HG02884 (cell line): ENCODE results near the gene PITX1.

Experiments used
- ATAC-seq: cut with Tn5 transposase; IDR thresholded peaks from one replicate; pipeline ENCODE4 v1.9.1; 2021; ENCODE audit warnings: mild to moderate bottlenecking, moderate library complexity; ENCODE audit not compliant: unreplicated experiment

Gene PITX1

DNA sequence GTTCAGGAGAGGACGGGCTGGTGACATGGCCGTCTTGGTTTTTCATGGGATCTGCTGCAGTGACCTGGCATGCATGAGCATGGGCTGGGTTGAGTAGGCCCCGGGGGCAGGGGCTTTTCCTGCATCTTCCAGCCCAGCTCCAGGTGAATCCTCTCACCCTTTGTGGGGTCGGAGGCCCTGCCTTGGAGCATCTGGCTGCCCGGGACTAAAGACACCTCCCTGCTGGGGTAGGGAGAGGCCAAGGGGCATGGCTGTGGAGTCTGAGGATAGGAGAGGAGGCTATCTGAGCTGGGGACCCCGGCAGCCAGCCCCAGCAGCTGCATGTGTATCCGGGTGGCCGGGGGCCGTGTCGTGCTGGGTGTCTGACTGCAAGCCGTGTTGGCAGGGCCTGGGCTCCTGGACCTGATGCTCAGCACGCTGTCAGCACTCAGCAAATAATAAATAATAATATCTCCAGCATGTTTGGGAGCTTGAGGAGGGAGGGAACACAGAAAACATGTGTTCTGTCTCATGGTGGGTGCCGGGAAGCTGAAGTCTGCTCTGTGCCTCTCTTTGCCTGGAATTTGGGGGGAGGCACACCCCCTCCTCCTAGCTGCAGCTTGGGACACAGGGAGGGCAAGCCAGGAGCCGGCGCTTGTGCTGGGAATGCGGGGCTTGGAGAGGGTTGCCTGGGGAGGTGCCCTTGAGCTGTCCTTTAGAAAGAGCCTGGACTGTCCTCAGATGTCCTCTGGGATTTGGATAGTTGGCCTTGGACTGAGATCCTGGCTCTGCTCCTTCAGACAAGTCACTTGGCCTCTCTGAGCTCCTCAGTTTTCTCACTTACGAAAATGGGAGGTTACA lies 28.4 kb upstream of the PITX1 start:
- ATAC-seq: no peak

DNA sequence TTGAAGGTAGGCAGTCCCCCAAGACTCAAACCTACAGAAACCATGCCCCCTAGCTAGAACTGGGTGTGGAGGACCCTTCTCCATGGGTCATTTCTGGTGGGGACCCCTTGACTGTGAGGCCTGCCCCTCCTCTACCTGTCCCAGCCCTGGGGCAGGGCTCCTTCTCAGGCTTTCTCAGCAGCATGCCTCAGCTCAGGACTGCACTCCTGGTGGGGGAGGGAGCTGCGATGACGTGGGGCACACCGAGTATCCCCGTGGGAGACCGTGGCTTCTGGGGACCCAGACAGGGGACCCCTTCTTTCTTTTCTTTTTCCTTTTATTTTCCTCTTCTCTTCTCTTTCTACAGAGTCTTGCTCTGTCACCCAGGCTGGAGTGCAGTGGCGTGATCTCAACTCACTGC lies 27.0 kb upstream of the PITX1 start:
- no peak for ATAC-seq

DNA sequence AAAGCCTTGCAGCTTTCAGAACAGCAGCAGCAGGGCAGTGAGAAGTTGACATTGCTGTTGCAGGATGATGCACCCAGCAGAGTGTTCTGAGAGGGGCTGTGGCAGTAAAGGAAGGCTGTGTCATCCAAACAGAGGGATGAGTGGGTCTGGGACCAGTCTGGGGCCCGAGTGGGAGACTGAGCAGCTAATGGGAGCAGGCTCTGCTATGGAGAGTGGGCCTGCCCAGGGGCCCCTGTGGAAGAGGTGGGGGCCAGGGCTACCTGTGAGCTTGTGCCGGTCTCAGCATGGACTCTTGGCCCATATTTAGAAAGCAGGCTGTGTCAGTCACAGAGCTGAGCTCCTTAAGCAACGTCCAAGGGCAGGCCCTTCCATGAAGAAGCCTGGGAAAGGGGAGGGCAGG lies 26.0 kb upstream of the PITX1 start:
- no peak for ATAC-seq

DNA sequence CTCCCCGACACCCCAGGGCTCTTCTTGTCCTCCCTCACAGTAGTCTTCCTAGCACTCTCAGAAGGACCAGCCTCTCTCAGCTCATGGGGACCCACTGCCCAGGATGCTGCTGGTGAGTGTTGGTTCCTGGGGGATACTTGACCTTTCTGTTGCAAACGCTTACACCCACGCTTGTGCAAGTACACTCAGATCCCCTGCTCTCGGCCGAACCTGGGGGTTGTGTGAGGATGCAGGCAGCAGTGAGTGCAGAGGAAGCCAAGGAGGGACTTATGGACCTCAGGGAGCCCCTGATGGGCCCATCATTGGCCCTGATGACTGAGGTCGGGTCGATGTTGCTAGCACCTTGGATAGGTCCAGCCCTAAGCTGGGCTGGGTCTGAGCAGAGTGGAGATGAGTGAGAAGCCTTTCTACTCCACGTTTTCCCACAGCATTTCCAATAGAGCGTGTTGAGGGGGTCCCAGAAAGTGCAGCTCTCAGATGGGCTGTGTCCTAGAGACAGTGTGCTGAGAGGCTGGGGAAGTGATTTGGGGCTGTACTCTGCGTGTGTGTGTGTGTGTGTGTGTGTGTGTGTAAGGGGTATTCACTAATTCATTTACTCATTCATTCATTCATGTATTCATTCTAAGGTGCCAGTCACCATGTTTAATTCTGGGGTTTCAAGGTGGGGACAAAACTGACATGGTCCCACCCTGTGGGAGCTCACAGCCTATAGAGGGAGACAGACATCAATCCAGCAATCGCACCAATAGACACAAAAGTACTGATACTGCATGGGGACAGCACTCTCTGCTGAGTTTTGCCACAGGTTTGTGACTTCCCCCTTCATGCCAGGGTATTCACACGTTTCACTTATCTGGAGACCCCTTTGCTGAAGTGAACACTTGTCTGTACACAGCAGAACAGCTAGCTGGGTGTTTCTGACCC lies 25.2 kb upstream of the PITX1 start:
- no peak for ATAC-seq

DNA sequence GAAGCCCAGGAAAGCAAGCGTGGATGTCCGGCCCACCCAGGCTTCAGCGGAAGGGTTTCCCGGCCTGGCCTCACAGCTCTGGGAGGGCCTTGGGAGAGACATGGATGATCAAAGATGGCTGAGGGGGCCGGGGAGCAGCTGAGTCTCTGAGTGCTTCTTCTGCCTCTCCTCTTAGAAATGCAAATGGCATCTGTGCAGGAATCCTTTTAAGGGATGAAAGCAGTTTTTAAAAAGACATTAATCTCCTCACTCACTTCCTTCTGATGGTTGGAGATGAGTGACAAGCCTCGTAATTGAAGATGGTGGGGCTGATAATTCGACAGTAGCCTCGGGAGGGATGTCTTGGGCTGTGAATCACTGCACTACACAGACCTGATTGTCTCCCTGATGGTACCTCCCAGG lies 24.3 kb upstream of the PITX1 start:
- ATAC-seq: no peak

DNA sequence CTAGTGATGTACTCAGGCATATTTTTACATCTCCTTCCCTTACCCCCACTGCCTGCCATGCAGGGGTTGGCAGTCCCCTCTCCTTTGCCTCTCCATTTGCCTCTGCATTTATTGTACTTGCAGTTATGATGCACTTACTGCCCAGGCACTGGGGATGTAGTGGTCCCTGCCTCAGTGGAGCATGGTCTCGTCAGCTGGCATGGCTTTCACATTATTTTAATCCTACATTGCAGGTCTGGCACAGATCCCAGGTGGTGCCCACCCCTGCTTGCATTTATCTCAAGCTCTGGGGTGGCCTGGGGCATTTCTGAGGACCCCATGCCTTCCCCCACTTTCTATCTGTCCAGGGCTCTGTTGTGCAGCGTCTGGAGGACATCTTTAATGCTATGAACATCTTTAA lies 23.2 kb upstream of the PITX1 start:
- ATAC-seq: no peak

DNA sequence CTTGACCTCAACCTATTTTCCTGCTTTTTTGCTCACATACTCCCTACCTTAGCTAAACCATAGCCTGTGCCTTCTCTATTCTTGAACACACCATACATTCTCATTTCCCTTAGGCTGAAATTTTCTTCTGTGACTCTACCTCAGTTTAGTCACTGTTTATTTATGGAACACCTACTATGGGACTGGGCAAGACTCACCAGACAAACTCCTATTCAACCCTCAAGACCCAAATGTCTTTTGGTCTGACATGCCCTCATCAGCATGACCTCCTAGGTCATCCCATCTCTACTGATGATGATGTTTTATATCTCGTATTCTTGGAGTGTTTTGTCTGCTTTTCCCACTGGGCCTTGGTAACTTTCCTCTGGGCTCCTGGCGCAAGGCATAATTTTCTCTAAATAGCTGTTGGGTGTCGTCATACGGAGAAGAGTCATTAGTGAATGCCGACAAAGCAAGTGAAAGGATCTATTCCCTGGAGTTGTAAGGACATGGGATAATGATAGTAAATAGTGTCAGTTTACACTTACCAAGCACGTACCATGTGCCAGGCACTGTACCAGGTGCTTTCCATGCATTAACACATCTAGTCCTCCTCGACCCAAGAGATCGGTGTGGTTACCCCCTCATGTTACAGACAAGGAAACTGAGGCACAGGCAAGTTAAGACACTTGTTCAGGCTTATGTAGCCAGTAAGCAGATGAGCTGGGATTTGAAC lies 22.4 kb upstream of the PITX1 start:
- no peak for ATAC-seq

DNA sequence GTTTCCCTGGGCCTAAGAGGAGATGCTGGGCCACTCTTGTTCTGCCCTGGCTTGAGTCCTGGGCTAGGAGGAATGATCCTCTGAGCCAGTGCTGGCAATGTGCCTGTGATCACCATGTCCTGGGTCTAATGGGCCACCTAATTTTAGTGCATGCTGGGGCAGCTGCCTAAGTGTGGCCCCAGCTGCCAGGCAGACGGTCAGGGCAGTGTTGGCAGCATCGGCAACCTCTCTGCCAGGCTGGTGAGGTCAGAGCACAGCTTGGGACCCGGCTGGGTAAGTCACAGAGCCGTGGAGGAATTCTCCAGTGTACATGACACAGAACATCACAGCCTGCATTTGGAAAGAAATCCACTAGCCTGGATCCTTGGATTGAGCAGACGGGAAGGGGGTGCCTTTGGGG lies 21.4 kb upstream of the PITX1 start:
- no peak for ATAC-seq

DNA sequence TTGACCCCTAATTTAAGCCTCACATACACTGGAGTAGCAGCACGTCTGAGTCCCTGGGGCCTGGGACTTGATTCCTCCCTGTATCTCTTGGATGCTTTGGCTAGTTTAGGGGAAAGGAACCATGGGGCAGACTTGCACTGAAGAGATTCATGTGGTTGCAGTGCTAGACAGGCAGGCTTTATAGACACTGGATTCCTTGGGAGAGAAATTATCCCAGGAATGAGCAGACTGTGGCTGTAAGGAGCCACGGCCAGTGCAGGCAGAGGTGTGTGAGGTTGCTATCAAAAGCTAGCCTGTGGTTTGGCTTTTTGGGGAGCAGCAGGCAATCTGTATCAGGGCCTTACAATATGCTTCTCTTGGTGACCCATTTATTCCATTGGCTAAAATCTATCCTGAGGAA lies 20.5 kb upstream of the PITX1 start:
- no peak for ATAC-seq

DNA sequence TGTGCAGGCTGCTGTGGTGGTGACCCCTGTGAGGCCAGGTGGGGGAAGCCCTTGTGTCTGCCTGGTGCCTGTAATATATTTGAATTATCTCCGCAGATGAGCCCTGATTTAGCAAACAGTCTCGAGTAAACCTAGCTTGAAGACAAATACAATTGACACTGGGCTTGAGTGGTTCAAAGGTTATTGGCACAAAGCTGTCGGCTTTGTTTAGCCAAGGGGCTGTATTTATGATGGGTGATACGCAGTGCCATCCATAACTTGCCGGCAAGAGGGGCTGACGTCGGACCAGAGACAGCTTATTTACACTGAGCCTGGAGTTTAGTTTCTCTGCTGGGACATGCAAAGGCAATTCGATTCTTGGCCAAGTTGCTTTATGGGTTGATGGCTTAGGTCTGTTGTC lies 20.0 kb upstream of the PITX1 start:
- ATAC-seq: no peak

DNA sequence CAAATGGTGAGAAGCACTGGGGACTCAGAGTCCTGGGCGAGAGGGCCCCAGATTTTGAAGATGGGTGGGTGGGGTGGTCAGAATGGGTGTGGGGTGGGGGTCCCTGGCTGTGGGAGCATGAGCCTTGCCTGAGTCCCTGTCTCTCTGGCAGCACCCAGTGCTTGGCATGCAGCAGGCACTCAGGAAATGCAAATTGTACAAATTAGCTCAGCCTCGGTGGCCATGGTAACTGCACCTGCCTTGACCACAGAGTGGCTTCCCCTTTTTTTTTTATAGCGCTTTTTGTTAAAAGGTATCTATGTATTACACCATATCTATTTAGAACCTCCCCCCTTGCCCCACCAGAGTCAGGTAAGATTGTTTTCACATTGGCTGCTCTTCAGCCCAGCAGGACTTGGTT lies 19.2 kb upstream of the PITX1 start:
- peak; percentile 98 for ATAC-seq

DNA sequence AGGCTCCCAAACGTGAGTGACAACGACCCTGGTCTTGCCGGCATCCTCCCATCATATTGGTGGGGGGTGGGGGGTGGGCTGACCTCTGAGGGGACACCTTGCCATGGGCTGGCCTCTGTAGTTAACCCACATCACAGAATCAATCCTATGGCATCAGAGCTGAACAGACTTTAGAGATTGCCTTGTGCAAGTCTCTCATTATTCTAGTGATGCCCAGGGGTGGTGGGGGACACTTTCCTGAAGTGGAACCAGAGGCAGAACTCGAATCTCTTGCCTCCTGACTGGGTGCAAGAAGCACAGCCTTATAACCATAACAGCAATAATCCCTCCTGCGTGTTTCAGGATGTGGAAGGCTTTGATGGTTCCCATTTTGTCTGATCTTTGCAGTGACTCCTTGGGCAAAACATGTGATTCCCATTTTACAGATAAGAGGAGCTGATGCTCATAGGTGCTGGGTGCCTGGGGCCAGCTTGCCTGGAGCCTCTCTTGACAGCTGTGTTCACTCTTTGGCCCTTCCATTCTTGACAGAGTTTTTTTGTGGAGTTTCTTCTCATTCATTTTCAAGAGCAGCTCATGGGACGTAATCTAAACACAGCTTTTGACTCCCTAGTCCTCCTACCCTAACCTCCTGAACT lies 18.6 kb upstream of the PITX1 start:
- no peak for ATAC-seq

DNA sequence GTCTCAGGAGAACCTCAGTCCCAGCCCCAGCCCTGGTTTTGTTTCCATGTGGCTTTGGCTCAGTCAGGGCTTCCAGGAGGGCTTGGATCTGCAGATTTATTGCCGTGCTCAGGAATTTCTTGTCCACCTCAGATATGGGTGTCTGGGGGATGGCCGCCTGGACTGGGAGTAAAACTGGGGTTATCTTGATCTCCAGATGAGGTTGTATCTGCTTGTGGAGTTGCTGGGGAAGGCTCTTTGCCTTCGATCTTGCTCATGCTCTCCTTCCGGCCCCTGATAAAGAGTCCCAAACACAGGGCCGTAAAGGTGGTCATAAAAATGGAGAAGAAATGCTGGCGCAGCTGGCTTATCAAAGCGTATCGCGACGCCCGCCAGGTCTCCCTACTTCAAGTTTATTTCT lies 17.8 kb upstream of the PITX1 start:
- no peak for ATAC-seq

DNA sequence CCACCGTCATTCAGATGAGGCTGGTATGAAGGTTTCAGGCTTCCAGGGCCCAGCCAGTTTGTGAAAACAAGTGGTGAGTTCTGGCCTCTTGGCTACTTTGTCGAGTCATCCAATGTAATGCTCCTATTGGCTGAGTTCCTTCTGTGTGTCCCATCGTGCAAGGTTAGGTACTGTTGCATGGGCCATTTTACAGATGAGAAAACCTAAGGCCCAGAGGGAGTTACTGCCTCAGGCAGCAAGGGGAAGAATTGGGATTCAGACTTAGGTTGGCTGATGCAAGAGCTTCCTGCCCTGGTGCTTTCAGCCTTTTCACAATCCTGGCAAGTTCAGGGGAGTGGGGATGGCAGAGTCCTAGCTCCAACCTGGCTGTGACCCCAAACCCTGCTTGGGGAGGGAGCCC lies 17.4 kb upstream of the PITX1 start:
- ATAC-seq: no peak

DNA sequence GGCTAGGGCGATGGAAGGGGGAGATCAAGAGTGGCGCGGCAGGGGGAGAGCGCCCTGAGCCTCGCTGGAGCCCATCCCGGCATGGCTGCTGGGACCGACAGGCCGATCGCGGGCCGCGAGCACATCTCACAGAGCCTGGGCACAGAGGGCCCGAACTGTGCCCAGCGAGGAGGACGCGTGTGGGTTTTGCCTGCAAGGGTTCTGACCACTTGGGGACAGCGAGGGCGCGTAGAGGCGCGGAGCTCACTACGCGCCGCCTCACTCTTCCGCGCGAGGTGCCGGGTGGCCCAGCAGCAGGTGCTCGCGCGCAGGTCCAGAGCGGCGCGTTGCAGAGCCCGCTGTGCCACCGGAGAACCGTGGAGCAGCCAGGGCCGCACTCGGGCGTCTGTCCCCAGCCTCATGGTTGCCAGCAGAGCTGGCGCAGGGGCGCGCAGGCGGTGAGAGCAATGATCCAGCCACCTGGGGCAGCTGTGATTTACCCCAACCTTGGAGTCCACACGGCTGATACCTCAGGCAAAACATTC lies 16.3 kb upstream of the PITX1 start:
- no peak for ATAC-seq

DNA sequence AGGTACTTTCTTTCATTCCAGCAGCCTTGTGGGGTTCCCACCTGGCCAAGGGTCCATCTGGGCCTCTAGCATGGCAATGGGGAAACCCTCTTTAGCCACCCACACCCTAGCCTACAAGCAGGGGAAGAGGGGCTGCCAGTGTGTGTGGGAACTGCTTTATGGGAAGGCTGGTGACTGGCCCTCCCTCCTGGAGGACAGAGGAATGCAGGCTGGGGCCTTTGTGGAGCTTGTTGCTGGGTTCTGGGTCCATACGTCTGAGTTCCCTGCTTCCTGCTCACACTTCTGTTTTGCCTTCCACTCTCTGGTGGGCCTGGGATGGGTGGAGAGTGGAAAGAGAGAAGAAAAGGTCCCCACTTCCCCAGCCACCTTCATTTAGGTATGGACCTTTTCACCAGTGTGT lies 14.9 kb upstream of the PITX1 start:
- no peak for ATAC-seq

DNA sequence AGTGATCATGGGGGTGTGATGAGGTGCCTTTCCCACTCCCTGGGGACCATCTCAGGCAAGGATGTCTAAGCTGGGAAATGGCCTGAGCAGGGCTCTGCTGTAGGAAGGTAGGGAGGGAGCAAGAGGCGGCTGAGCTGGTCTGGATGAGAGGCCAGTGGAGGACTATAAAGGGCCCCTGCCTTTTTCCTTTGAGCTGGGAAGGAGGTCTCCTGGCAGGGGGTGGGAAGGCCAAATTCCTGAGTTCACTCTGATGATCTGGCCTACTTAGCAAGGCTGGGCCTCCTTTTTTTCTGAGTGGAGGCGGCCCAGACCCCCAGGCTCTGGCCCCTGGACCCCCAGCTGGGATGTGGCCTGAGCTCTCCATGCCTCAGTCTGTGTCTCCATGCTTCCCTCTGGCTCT lies 14.3 kb upstream of the PITX1 start:
- no peak for ATAC-seq

DNA sequence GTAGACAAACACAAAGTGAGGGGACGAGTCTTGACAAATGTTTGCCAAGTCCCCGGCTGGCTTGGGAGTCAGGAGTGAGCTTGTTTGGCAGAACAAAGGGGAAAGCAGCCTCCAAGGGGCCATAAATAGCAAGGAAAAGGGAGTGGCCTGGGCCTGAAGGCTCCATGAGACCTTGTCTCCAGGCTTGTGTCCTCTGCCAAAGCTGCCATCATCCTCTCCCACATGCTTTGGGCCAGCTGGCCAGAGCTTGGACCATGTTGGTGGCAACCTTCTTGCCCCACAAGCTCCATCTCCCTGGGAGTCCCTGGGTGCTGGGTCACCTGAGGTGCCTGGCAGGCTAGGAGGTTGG lies 13.3 kb upstream of the PITX1 start:
- no peak for ATAC-seq

DNA sequence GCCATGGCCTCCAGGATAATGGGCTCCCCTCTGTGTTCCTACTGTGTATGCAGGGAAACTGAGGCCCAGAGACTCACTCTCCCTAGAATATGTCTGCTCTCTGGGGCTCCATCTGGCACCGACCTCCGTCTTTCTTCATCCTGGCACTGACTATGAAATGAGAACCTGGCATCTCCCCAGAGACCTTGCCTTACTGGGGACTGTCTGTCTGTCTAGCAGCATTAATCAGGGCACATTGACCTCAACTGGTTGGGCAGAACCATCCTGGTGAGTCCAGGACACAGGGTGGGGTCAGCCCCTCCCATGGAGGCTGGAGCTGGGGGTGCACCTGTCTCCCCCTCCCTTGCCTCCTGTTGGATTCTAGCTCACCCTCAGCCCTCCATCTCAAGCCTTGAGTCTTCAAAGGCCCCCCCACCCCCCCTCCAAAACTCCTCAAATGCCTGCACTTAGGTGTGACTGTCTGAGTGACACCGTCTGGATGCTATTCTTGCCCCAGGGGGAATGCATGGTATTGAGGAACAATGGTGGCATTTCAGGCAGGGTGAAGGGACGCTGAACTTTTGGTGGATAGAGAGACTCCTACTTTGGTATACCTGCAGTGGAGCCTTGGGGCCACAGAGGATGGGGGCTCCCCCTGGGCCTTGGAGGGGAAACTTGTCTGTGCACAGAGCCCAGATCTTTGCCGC lies 12.8 kb upstream of the PITX1 start:
- no peak for ATAC-seq

DNA sequence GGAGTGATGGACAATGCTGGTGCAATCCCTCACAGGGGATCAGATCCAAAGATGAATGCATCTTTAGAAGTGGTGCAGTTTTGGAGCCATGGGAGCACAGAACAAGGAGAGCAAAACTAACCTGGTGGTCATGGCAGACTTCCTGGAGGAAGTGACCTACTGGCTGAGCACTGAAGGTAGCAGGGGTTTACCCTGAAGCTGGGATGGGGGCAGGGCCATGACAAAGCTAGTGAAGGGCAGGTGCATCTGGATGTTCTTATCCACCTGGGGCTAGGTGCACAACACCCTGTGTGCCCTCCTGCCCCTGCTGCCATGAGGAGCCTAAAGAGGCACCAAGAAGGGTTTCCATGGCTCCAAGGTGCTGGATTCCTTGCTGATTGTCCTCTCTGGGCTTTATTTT lies 11.5 kb upstream of the PITX1 start:
- no peak for ATAC-seq
